Naive thymus-derived CD8-positive, alpha-beta T cell (primary cell): Measurements from ENCODE around the gene ZNF615. TPM values are rescaled to one million over a fixed set of nuclear protein-coding genes. Genes with fewer than 3 reads are reported as not detected.
A peak's percentile ranks its signal among the peaks of the same experiment; 100 is the strongest.
"Not testable (repeated sequence)": the region's sequence is repeated elsewhere in the genome, so short reads cannot be mapped to it uniquely, and the experiment has no call there.

ENCODE experiments used
- ATAC-seq, 2 donors: fragments of 150-1000 bp; cut with Tn5 transposase in 1 of 2; sonication (Bioruptor Pico), chemical (Tn5 transposase) in 1 of 2; 1 replicate in 1 of 2; 2 replicates in 1 of 2; pipeline ENCODE4 v1.10.0; 2021; ENCODE audit warnings: mild to moderate bottlenecking in 2 of 2, moderate library complexity in 2 of 2
- POLR2A ChIA-PET: fragments of 350-600 bp; sonication (Branson Sonifier 250); formaldehyde crosslinking; loops from one replicate; lab custom pipeline; 2021; ENCODE audit warnings: antibody characterized with exemption; lab: Charles Lee
- DNase-seq, 10 donors: peaks; one replicate each; pipeline versions ENCODE4 v3.0.0 to v3.0.0-alpha.2; 2020 to 2022
- H3K27ac Mint-ChIP-seq, 10 donors: one replicate each; pipeline ENCODE4 v1.8.0; 2020 to 2022; ENCODE audit warnings: mild to moderate bottlenecking in 10 of 10, mixed read lengths in 10 of 10, moderate library complexity in 4 of 10, inconsistent platforms in 1 of 10
- H3K27me3 Mint-ChIP-seq, 5 donors: one replicate each; pipeline ENCODE4 v1.8.0; 2021 to 2022; ENCODE audit warnings: mixed read lengths in 5 of 5
- H3K36me3 Mint-ChIP-seq, 3 donors: one replicate each; pipeline ENCODE4 v1.8.0; 2020 to 2022; ENCODE audit warnings: mixed read lengths in 3 of 3, mild to moderate bottlenecking in 2 of 3, inconsistent platforms in 1 of 3
- H3K4me1 Mint-ChIP-seq, 4 donors: one replicate each; pipeline ENCODE4 v1.8.0; 2021 to 2022; ENCODE audit warnings: mixed read lengths in 4 of 4
- H3K4me3 Mint-ChIP-seq, 10 donors: one replicate each; pipeline ENCODE4 v1.8.0; 2020 to 2022; ENCODE audit warnings: mild to moderate bottlenecking in 10 of 10, mixed read lengths in 10 of 10, moderate library complexity in 6 of 10, inconsistent platforms in 1 of 10
- H3K9me3 Mint-ChIP-seq, 9 donors: one replicate each; pipeline ENCODE4 v1.8.0; 2020 to 2022; ENCODE audit warnings: mixed read lengths in 9 of 9, mild to moderate bottlenecking in 3 of 9, inconsistent platforms in 1 of 9, moderate library complexity in 1 of 9
- polyA plus RNA-seq, 3 donors: library from polyadenylated mRNA; unstranded; fragments of 300-500 nt; fragmentation: Illumina TruSeq; gene quantifications; one replicate each; pipeline ENCODE4 v1.2.3, GENCODE V29; 2021
- total RNA-seq, 8 experiments: library from RNA in 2 of 8; stranded (reverse) in 2 of 8; gene quantifications; one replicate each; pipeline ENCODE4 v1.2.3 and lab custom pipeline; 2021 to 2026

The ZNF615 gene
- total and polyA plus RNA-seq, 5 experiments from 2014 or later = 4.9 to 20.6 (median 9.2) TPM

GRCh38 chr19:51977346-51977745, 30.7 kb downstream of the ZNF615 start:
- Mint-ChIP-seq H3K27ac (no peak overlapping the region), H3K4me1 (peaks cover 2 to 9% (median 5%) of the 10 kb centered on the region in 4 donors), H3K4me3 (no peak overlapping the region), H3K36me3 (peaks cover 74 to 95% (median 86%) of the 10 kb centered on the region in 3 donors), H3K27me3 (no peaks in the 10 kb centered on the region), H3K9me3 (peaks cover 9 to 100% (median 58%) of the 10 kb centered on the region in 9 donors)
- ATAC-seq (no peak), DNase-seq (no peak)
- POLR2A ChIA-PET = no interaction called here

- H3K9me3 Mint-ChIP-seq = peaks cover 14 to 100% (median 59%) of the 10 kb centered on the region in 9 donors
- no peak overlapping the region for H3K4me3 Mint-ChIP-seq
- no peak for ATAC-seq
Observed at GRCh38 chr19:51976852-51977251, 31.2 kb downstream of the ZNF615 start.

GRCh38 chr19:51975787-51976186, 32.2 kb downstream of the ZNF615 start:
- POLR2A ChIA-PET = interaction anchor here (0.6 kb wide), 1 partner anchor 36 kb away, joined by 4 read pairs; no protein-coding TSS in a partner anchor
- ATAC-seq, H3K27me3 Mint-ChIP-seq, H3K4me1 Mint-ChIP-seq, DNase-seq, H3K4me3 Mint-ChIP-seq, H3K27ac Mint-ChIP-seq: not testable (repeated sequence)
- Mint-ChIP-seq H3K9me3 (peaks cover 22 to 100% (median 55%) of the 10 kb centered on the region in 9 donors), H3K36me3 (peaks cover 76 to 97% (median 90%) of the 10 kb centered on the region in 3 donors)

More at GRCh38 chr19:51976852-51977251, 31.2 kb downstream of the ZNF615 start:
- Mint-ChIP-seq H3K27ac (no peak overlapping the region), H3K4me1 (peaks cover 2 to 9% (median 5%) of the 10 kb centered on the region in 4 donors), H3K27me3 (no peaks in the 10 kb centered on the region), H3K36me3 (peaks cover 75 to 96% (median 89%) of the 10 kb centered on the region in 3 donors)
- no peak for DNase-seq
- POLR2A ChIA-PET = no interaction called here

- Mint-ChIP-seq H3K4me1 (peaks cover 0 to 3% (median 0%) of the 10 kb centered on the region in 4 donors), H3K36me3 (peaks cover 66 to 91% (median 84%) of the 10 kb centered on the region in 3 donors), H3K27me3 (no peaks in the 10 kb centered on the region), H3K27ac (peak overlapping the region in 1 of 10 donors; percentile 44), H3K4me3 (peak overlapping the region in 1 of 10 donors; percentile 48), H3K9me3 (peaks cover 8 to 96% (median 35%) of the 10 kb centered on the region in 9 donors)
- ATAC-seq = no peak
- POLR2A ChIA-PET = no interaction called here
- peak in 3 of 10 donors; percentile 4 to 25 (median 16) for DNase-seq
Observed at GRCh38 chr19:51971624-51972023, 36.4 kb downstream of the ZNF615 start.

- Mint-ChIP-seq H3K27ac (no peak overlapping the region), H3K36me3 (peaks cover 62 to 93% (median 87%) of the 10 kb centered on the region in 3 donors), H3K4me3 (no peak overlapping the region), H3K27me3 (no peaks in the 10 kb centered on the region), H3K4me1 (no peaks in the 10 kb centered on the region), H3K9me3 (peaks cover 8 to 96% (median 34%) of the 10 kb centered on the region in 9 donors)
- DNase-seq (no peak), ATAC-seq (no peak)
- POLR2A ChIA-PET = no interaction called here
Observed at GRCh38 chr19:51970718-51971117, 37.3 kb downstream of the ZNF615 start.

- ATAC-seq (no peak), DNase-seq (no peak)
- H3K9me3 Mint-ChIP-seq = peaks cover 14 to 98% (median 67%) of the 10 kb centered on the region in 9 donors
- peak overlapping the region in 1 of 10 donors; percentile 14 for H3K4me3 Mint-ChIP-seq
- POLR2A ChIA-PET = no interaction called here
- H3K36me3 Mint-ChIP-seq = peaks cover 72 to 93% (median 73%) of the 10 kb centered on the region in 3 donors
- H3K4me1 Mint-ChIP-seq = no peaks in the 10 kb centered on the region
- H3K27me3 Mint-ChIP-seq = no peaks in the 10 kb centered on the region
- H3K27ac Mint-ChIP-seq = peak overlapping the region in 1 of 10 donors; percentile 9
Observed at GRCh38 chr19:51965583-51965982, 42.4 kb downstream of the ZNF615 start.

GRCh38 chr19:51960621-51961233, 47.3 kb downstream of the ZNF615 start:
- peaks cover 35 to 84% (median 83%) of the 10 kb centered on the region in 3 donors for H3K36me3 Mint-ChIP-seq

GRCh38 chr19:51959791-51960190, 48.2 kb downstream of the ZNF615 start:
- Mint-ChIP-seq H3K9me3 (peaks cover 25 to 100% (median 75%) of the 10 kb centered on the region in 9 donors), H3K27ac (no peak overlapping the region), H3K27me3 (no peaks in the 10 kb centered on the region), H3K36me3 (peaks cover 26 to 80% (median 74%) of the 10 kb centered on the region in 3 donors), H3K4me1 (no peaks in the 10 kb centered on the region), H3K4me3 (no peak overlapping the region)
- ATAC-seq (no peak), DNase-seq (no peak)
- POLR2A ChIA-PET = no interaction called here

More at GRCh38 chr19:51960621-51961233, 47.3 kb downstream of the ZNF615 start:
- H3K27me3 Mint-ChIP-seq, H3K27ac Mint-ChIP-seq, ATAC-seq, H3K4me1 Mint-ChIP-seq, POLR2A ChIA-PET, H3K4me3 Mint-ChIP-seq, DNase-seq: not testable (repeated sequence)
- peaks cover 22 to 100% (median 82%) of the 10 kb centered on the region in 9 donors for H3K9me3 Mint-ChIP-seq

- H3K4me3 Mint-ChIP-seq, DNase-seq, H3K27me3 Mint-ChIP-seq, ATAC-seq, POLR2A ChIA-PET, H3K27ac Mint-ChIP-seq, H3K4me1 Mint-ChIP-seq: not testable (repeated sequence)
- Mint-ChIP-seq H3K36me3 (peaks cover 9 to 78% (median 64%) of the 10 kb centered on the region in 3 donors), H3K9me3 (peaks cover 23 to 95% (median 67%) of the 10 kb centered on the region in 9 donors)
Observed at GRCh38 chr19:51957846-51958245, 50.2 kb downstream of the ZNF615 start.

GRCh38 chr19:51948975-51949374, 59.0 kb downstream of the ZNF615 start:
- DNase-seq = no peak
- H3K9me3 Mint-ChIP-seq = peaks cover 15 to 87% (median 57%) of the 10 kb centered on the region in 9 donors
- no peak overlapping the region for H3K4me3 Mint-ChIP-seq
- no peaks in the 10 kb centered on the region for H3K4me1 Mint-ChIP-seq
- no peak for ATAC-seq
- peaks cover 15 to 58% (median 56%) of the 10 kb centered on the region in 3 donors for H3K36me3 Mint-ChIP-seq
- POLR2A ChIA-PET = no interaction called here
- H3K27ac Mint-ChIP-seq = no peak overlapping the region
- H3K27me3 Mint-ChIP-seq = no peaks in the 10 kb centered on the region

GRCh38 chr19:51946602-51947001, 61.4 kb downstream of the ZNF615 start:
- Mint-ChIP-seq H3K9me3 (peaks cover 18 to 98% (median 71%) of the 10 kb centered on the region in 9 donors), H3K36me3 (peaks cover 35 to 72% (median 70%) of the 10 kb centered on the region in 3 donors), H3K27ac (no peak overlapping the region), H3K27me3 (no peaks in the 10 kb centered on the region), H3K4me1 (peaks cover 0 to 2% (median 0%) of the 10 kb centered on the region in 4 donors), H3K4me3 (no peak overlapping the region)
- DNase-seq (no peak), ATAC-seq (no peak)
- POLR2A ChIA-PET = no interaction called here

GRCh38 chr19:51944798-51945552, 63.0 kb downstream of the ZNF615 start:
- Mint-ChIP-seq H3K4me1 (peaks cover 0 to 4% (median 0%) of the 10 kb centered on the region in 4 donors), H3K36me3 (peaks cover 51 to 78% (median 78%) of the 10 kb centered on the region in 3 donors), H3K27me3 (no peaks in the 10 kb centered on the region), H3K27ac (no peak overlapping the region), H3K9me3 (peaks cover 22 to 98% (median 69%) of the 10 kb centered on the region in 9 donors), H3K4me3 (no peak overlapping the region)
- DNase-seq (no peak), ATAC-seq (no peak)
- POLR2A ChIA-PET = no interaction called here
